Stimulated activated naive B cell treated with anti-CD40 and anti-IgM and Interleukin-4, amounts not matched to agents 10 μg/mL and 1 μg/mL and 100 μg/mL, for 72 hours (primary cell): ENCODE data around the gene SLC7A10.
"Not testable (repeated sequence)": the region's sequence is repeated elsewhere in the genome, so short reads cannot be mapped to it uniquely, and the experiment has no call there.

ENCODE experiments used
- ATAC-seq, 2 donors: fragments of 150-1000 bp; cut with Tn5 transposase; replicated peaks; 2 replicates each; pipeline ENCODE4 v1.10.0; 2021; ENCODE audit warnings: moderate library complexity in 1 of 2
- DNase-seq: peaks from one replicate; pipeline ENCODE4 v3.0.0; 2021
- H3K27ac Mint-ChIP-seq: one replicate; pipeline ENCODE4 v1.8.0; 2022; ENCODE audit warnings: mild to moderate bottlenecking, mixed read lengths
- H3K27me3 Mint-ChIP-seq, 2 donors: one replicate each; pipeline ENCODE4 v1.8.0; 2022; ENCODE audit warnings: mixed read lengths in 2 of 2
- H3K36me3 Mint-ChIP-seq, 2 donors: one replicate each; pipeline ENCODE4 v1.8.0; 2022; ENCODE audit warnings: mixed read lengths in 2 of 2, mild to moderate bottlenecking in 1 of 2
- H3K4me1 Mint-ChIP-seq, 2 donors: one replicate each; pipeline ENCODE4 v1.8.0; 2022; ENCODE audit warnings: mixed read lengths in 2 of 2, mild to moderate bottlenecking in 1 of 2
- H3K4me3 Mint-ChIP-seq, 2 donors: one replicate each; pipeline ENCODE4 v1.8.0; 2022; ENCODE audit warnings: mild to moderate bottlenecking in 2 of 2, mixed read lengths in 2 of 2, moderate library complexity in 1 of 2
- H3K9me3 Mint-ChIP-seq, 2 donors: one replicate each; pipeline ENCODE4 v1.8.0; 2022; ENCODE audit warnings: mixed read lengths in 2 of 2, mild to moderate bottlenecking in 1 of 2

SLC7A10 gene

DNA sequence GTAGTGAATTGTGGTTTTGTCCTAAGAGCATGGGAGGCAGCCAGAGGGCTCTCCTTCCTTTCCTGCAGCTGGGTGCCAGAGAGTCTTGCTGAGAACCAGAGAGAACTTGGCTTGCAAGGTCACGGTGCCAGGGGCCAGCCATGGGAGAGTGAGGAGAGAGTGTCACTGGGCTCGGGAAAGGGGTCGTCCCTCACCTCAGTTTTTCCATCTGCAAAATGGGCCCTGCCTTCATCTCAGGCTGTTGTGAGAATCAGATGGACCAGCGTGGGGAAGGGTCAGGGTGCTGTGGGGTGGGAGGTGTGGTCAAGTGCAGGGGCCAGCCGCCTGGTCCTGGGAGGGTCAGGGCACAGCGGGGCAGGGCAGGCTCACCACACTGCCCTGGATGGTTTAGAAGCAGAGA, 24.2 kb downstream of the SLC7A10 start:
- DNase-seq: no peak
- H3K36me3 Mint-ChIP-seq: no peaks in the 10 kb centered on the region
- ATAC-seq: no peak
- no peaks in the 10 kb centered on the region for H3K9me3 Mint-ChIP-seq
- no peak overlapping the region for H3K4me3 Mint-ChIP-seq
- peaks cover 10 to 11% of the 10 kb centered on the region in 2 donors for H3K27me3 Mint-ChIP-seq
- no peaks in the 10 kb centered on the region for H3K4me1 Mint-ChIP-seq
- no peak overlapping the region for H3K27ac Mint-ChIP-seq

DNA sequence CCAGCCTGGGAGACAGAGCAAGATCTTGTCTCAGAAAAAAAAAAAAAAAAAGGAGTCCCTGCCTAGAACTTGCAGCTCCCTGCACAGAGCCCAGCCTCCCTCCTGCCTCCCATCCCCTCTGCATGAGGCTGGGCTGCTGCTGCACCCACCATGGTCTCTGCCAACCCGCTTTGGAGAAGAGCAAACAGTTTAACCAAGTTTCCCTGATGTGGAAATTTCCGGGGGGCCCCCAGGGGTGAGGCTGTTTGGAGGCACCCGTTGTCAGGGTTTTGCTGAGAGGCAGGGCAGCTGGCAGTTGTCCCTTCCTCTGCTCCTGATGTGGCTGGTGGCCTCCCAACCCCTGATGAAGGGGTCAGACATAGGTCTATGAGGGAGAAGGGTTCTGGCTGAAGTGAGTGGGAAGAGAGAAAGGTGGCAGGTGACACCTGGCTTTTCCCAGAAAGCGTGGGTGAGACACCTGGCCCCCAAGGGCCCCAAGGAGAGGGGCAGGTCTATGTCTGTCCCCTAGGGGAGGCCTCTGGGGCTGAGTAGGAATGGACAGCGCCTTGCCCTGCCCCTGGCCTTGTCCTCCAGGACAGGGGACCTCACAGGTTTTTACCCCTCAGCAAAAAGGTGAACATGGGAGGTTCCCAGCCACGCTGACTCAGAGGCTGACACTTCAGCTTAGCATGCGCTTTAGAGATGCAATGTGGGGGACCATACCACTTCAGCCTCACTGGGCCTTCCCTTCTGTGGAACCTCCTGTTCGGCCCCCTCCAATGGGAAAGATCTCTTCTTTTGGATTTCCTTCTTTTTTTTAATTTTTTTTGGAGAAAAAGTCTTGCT, 26.0 kb downstream of the SLC7A10 start:
- ATAC-seq (no peak), DNase-seq (no peak)
- Mint-ChIP-seq H3K27me3 (peaks cover 11 to 21% of the 10 kb centered on the region in 2 donors), H3K27ac (no peak overlapping the region), H3K36me3 (no peaks in the 10 kb centered on the region), H3K4me3 (no peak overlapping the region), H3K4me1 (peaks cover 0 to 2% of the 10 kb centered on the region in 2 donors), H3K9me3 (no peaks in the 10 kb centered on the region)

DNA sequence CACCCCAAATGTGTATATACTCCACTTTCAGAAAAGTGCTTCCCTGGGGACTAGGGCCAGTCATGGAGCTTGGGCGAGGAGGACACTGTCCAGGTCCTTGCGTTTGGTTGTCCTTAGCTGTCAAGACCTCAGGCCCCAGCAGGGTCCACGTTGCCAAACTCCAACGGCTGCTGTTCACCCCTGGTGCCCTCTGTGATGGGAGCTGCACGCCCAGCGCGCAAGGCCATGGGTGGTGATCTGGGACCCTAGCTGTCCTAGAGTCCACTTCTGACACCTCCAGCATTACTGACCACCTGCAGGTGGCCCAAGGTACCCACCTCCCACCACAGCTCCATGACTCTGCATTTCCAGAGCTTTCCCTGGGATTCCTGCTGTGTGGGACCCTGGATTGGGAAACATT, 27.5 kb downstream of the SLC7A10 start:
- no peaks in the 10 kb centered on the region for H3K9me3 Mint-ChIP-seq
- H3K4me1 Mint-ChIP-seq: peaks cover 0 to 5% of the 10 kb centered on the region in 2 donors
- H3K27ac Mint-ChIP-seq: no peak overlapping the region
- ATAC-seq (no peak), DNase-seq (no peak)
- H3K4me3 Mint-ChIP-seq: no peak overlapping the region
- no peaks in the 10 kb centered on the region for H3K36me3 Mint-ChIP-seq
- peaks cover 18 to 30% of the 10 kb centered on the region in 2 donors for H3K27me3 Mint-ChIP-seq

DNA sequence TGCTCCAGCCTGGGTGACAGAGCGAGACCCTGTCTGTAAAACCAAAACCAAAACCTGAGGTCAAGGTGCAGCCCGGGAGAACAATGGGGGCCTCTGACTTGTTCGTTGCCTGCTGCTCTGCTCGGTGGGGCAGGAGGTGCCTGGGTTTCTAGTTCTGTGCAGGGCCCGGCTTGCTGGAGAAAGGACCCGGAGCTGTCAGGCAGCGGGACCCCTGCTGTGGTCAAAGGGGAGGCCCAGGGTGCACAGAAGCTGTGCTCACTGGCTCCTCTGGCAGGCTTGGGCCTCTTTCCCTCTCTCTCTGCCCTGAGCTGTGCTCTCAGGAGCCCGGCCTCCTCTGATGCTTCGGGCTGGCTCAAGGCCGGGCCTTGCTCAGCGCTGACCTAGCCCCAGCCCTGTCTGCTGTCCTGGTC, 28.1 kb downstream of the SLC7A10 start:
- DNase-seq (no peak), ATAC-seq (no peak)
- H3K4me1 Mint-ChIP-seq: peaks cover 0 to 5% of the 10 kb centered on the region in 2 donors
- no peak overlapping the region for H3K4me3 Mint-ChIP-seq
- H3K9me3 Mint-ChIP-seq: no peaks in the 10 kb centered on the region
- H3K36me3 Mint-ChIP-seq: no peaks in the 10 kb centered on the region
- no peak overlapping the region for H3K27ac Mint-ChIP-seq
- peaks cover 24 to 35% of the 10 kb centered on the region in 2 donors for H3K27me3 Mint-ChIP-seq

DNA sequence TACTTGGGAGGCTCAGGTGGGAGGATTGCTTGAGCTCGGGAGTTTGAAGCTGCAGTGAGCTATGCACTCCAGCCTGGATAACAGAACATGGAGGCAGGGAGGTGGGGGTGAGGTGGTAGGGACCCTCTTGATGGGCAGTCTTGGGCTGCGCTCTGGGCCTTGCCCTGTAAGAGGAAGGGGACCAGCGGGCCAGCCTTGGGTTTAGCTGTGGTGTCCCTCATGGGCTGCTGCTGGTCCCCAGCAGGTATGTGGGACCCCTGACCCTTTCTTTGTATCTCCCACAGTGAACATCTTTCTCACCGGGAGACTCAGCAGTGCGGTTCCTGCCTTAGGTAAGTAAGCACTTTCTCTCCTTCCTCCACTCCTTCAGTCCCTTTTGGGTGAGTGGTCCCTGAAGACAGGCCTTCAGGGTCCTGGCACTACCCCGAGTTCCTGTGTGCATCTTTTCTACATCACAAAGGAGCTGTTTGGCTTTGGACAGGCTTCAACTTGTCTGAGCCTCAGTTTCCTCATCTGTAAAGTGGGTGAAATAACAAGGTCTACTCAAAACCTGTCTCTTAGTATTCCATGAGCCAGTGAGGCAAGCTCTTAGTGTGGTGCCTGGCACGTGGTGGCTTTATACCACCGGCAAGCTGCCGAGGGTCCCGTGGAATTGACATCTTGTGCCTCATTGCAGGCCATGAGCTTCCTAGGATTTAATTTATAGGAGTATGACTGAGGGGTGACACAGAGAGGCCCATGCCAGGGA, 29.0 kb downstream of the SLC7A10 start:
- Mint-ChIP-seq H3K27ac (no peak overlapping the region), H3K4me3 (no peak overlapping the region), H3K4me1 (peaks cover 0 to 5% of the 10 kb centered on the region in 2 donors), H3K9me3 (no peaks in the 10 kb centered on the region), H3K27me3 (peaks cover 34 to 45% of the 10 kb centered on the region in 2 donors), H3K36me3 (no peaks in the 10 kb centered on the region)
- no peak for ATAC-seq
- no peak for DNase-seq

DNA sequence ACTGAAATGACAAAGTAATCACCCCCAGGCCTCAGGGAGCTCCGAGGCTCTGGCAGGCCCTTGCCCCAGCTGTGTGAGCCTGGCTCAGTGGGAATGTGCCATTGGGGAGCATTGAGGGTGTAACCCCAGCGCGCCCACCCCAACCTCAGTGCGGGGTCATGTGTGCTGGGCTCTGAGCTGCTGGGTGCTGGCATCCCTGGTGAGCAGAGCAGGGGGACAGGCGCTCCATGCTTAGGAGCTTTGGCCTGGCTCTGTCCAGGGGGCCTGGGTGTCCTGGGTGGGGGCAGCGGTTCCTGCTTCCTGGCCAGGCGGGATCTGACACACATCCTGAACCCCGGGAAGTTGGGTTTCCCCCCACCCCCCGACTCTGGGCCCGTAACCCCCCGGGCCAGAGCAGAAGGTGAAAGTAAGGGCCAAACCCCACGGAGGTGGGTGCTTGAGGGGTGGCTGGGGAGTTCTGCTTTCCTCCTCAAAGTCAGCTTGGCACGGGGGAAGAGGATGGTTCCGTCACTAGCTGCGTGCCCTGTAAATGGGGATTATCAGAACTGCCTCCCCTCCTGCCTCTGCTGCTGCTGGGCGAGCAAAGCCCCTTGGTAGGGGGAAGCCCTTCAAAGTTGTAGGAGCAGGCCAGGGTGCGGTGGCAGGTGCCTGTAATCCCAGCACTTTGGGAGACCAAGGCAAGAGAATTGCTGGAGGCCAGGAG, 29.9 kb downstream of the SLC7A10 start:
- peak overlapping the region in 1 of 2 donors; percentile 65 for H3K4me3 Mint-ChIP-seq

DNA sequence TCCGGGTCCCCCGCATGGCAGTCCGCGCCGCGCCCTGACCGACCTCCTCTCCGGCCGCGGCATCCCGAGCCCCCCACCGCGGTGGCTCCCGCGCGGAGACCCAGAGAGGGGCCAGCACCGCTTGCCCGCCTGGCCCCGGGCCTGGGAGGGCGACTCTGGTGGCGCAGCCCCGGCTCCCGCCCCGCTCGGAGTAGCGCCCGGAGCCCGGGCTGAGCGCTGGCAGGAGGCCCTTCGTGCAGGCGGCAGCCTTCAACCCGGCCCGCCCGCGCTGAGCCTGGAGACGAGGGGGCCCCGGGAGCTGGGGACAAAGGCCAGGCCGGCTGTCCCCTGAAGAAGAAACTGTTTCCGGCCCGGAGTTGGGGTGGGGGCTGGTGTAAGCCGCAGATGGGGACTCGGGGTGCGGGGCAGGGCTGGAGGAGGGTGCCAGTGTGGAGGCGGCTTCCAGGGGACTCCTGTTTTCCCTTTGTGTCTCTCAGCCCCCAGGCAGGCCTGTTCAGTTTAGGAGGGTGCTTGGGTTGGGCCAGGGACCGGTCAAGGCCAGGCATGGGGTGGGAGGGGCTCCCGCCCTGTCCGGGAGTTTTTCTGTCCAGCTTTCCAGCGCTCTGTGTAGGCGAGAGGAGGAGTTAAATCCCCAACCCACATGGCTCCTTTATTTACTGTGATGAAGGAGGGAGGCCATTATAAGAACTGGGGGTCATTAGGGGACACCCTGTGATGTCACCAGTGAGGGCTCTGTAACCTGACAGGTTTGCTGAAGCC, 30.6 kb downstream of the SLC7A10 start:
- DNase-seq: no peak
- no peaks in the 10 kb centered on the region for H3K9me3 Mint-ChIP-seq
- H3K4me1 Mint-ChIP-seq: peaks cover 0 to 5% of the 10 kb centered on the region in 2 donors
- H3K27ac Mint-ChIP-seq: no peak overlapping the region
- peak in 1 of 2 donors; percentile 49 for ATAC-seq
- H3K4me3 Mint-ChIP-seq: peak overlapping the region; percentile 65 to 70
- H3K27me3 Mint-ChIP-seq: peaks cover 43 to 55% of the 10 kb centered on the region in 2 donors
- H3K36me3 Mint-ChIP-seq: no peaks in the 10 kb centered on the region

More for the DNA sequence above, 29.9 kb downstream of the SLC7A10 start:
- no peak for ATAC-seq
- peaks cover 37 to 49% of the 10 kb centered on the region in 2 donors for H3K27me3 Mint-ChIP-seq
- no peak overlapping the region for H3K27ac Mint-ChIP-seq
- no peaks in the 10 kb centered on the region for H3K36me3 Mint-ChIP-seq
- no peak for DNase-seq
- peaks cover 0 to 5% of the 10 kb centered on the region in 2 donors for H3K4me1 Mint-ChIP-seq
- no peaks in the 10 kb centered on the region for H3K9me3 Mint-ChIP-seq

DNA sequence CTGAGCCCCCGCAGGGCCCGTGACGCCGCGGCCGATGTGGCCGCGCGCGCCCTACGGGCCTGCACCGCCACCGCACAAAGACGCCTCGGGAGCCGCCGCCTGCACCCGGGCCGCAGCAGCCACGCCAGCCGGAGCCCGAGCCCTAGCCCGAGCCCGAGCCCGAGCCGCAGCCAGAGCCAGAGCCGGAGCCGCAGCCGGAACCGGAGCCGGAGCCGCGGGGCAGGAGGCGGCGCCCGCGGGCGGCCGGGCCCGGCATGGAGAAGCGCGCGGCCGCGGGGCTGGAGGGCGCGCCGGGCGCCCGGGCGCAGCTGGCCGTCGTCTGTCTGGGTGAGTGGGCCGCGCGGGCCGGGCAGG, 31.1 kb downstream of the SLC7A10 start:
- Mint-ChIP-seq H3K4me1 (peaks cover 0 to 5% of the 10 kb centered on the region in 2 donors), H3K27me3 (peaks cover 43 to 55% of the 10 kb centered on the region in 2 donors), H3K27ac (no peak overlapping the region), H3K36me3 (no peaks in the 10 kb centered on the region), H3K4me3 (no peak overlapping the region), H3K9me3 (no peaks in the 10 kb centered on the region)
- no peak for DNase-seq
- peak; percentile 39 to 43 for ATAC-seq

DNA sequence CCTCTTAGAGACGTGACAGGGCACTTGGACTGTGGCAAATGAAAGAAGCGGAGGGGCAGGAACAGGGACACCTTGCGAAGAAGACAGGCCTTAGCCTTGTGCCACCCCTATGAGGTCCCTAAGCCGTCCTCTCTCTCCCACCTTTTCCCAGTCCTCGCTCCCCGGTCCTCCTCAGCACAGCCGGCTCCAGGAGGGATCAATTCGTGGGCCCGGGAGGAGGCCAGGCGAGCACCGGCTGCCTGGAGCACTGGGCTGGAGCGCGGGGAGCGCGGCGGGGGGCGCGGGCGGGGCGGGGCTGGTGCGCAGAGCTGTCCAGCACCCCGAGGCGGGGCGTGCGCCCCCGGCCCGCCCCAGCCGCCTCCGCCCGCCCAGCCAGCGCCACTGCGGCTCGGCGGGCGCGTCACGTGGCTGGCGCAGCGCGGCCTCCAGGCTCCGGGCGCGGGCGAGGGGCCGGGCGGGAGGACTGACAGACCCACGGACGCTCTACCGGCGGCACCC, 31.7 kb downstream of the SLC7A10 start, which contains the start of gene LRP3:
Gene LRP3 (plus strand): TSS at position 466 of the 498 bp plus-strand sequence. CDS start 456 bp downstream, outside the sequence.
- Mint-ChIP-seq H3K4me3 (peak within 1 kb of the TSS; percentile 70 to 74), H3K27me3 (peaks cover 37 to 55% of the 10 kb centered on the region in 2 donors), H3K4me1 (peaks cover 0 to 5% of the 10 kb centered on the region in 2 donors), H3K36me3 (no peaks in the 10 kb centered on the region), H3K9me3 (no peaks in the 10 kb centered on the region), H3K27ac (no peak within 1 kb of the TSS)
- peak in 1 of 2 donors; percentile 34 for ATAC-seq
- DNase-seq: no peak

DNA sequence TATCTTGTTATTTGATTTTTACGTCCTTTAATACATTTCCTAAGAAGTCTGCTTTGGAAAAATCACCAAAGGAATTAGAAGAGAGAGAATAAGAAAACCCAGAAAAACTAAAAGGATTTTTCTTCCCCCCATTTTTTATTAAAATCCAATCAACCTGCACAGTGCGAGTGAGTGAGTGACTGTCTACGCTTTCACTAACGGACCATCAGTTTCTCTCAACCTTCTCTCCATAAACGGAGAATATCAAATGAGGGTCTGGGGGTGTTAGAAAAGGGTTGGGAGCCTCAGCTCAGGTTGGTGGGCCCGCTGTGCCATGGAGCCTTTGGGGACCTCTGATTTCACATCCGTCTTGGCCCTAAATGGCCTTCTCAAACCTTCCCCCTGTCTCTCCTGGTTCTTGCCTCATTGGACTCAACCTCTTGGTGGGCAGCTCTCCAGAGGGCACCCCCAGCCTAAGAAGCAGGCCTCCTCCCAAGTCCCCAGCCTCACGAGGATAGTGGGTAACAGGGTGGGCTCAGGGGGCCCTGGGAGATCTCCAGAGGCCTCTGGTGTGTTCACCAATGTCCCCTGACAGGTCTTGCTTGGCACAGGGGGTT, 32.3 kb downstream of the SLC7A10 start:
- Mint-ChIP-seq H3K27ac (no peak overlapping the region), H3K36me3 (no peaks in the 10 kb centered on the region), H3K27me3 (peaks cover 36 to 55% of the 10 kb centered on the region in 2 donors), H3K4me3 (peak overlapping the region; percentile 66 to 74), H3K4me1 (peaks cover 0 to 5% of the 10 kb centered on the region in 2 donors), H3K9me3 (no peaks in the 10 kb centered on the region)
- ATAC-seq (no peak), DNase-seq (no peak)

DNA sequence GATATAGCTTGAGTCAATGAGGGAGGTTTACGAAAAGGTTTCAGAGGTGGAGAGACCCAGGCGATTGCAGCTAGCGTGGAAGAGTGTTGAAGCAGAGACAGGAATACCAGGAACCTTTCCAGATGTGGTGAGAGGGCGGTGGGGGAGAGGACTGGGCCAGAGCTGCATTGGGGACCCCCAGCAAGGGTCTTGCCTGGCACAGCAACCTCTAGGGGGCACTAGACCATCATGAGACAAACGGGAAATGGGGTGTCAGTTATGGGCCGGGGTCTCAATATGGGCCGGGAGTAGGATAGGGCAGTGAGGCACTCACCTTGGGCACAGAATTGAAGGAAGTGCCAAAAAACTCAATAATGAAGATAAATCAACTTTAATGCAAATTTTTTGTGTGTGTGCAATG, 33.6 kb downstream of the SLC7A10 start:
- Mint-ChIP-seq H3K27ac (no peak overlapping the region), H3K9me3 (no peaks in the 10 kb centered on the region), H3K27me3 (peaks cover 36 to 51% of the 10 kb centered on the region in 2 donors), H3K36me3 (no peaks in the 10 kb centered on the region), H3K4me1 (peaks cover 0 to 5% of the 10 kb centered on the region in 2 donors), H3K4me3 (no peak overlapping the region)
- DNase-seq (no peak), ATAC-seq (no peak)

DNA sequence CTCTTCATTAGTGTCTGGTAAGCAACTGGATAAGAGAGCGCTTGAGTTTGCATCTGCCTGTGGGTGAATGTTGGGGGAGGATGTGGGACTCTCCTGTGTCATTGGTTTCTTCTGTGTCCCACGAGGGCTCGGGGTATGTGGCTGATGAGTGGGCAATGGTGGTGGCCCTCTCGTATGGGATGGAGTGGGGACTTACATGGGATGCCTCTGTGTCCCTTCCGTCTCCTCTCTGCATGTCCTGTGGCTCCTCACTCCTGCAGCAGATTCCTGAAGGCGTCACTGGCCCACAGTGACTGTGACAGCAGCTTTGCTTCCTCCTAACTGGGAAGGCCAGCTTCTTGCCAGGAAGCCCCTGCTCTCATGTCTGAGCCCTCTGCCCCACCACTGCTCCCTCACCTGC, 34.1 kb downstream of the SLC7A10 start:
- no peak for ATAC-seq
- H3K27me3 Mint-ChIP-seq: peaks cover 32 to 46% of the 10 kb centered on the region in 2 donors
- H3K4me3 Mint-ChIP-seq: no peak overlapping the region
- H3K36me3 Mint-ChIP-seq: no peaks in the 10 kb centered on the region
- H3K4me1 Mint-ChIP-seq: peaks cover 0 to 5% of the 10 kb centered on the region in 2 donors
- H3K9me3 Mint-ChIP-seq: no peaks in the 10 kb centered on the region
- no peak for DNase-seq
- H3K27ac Mint-ChIP-seq: peak overlapping the region; percentile 42

DNA sequence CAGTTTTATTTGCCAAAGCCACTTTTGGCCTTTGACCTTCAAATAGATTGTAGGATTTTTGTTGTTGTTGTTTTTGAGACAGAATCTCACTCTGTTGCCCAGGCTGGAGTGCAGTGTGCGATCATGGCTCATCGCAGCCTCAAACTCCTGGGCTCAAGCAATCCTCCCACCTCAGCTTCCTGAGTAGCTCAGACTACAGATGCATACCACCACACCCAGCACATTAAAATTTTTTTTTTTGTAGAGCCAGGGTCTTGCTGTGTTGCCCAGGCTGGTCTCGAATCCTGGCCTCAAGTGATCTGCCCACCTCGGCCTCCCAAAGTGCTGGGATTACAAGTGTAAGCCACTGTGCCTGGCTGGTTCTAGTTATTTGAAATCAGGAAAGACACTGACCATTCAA, 34.6 kb downstream of the SLC7A10 start:
- H3K27ac Mint-ChIP-seq, H3K36me3 Mint-ChIP-seq, DNase-seq, H3K4me3 Mint-ChIP-seq, H3K4me1 Mint-ChIP-seq, H3K9me3 Mint-ChIP-seq, ATAC-seq: not testable (repeated sequence)
- H3K27me3 Mint-ChIP-seq: peaks cover 32 to 45% of the 10 kb centered on the region in 2 donors
